Osteoblast (primary cell): Measurements from ENCODE around the gene PARD6G. TPM values are rescaled to one million over a fixed set of nuclear protein-coding genes. Genes with fewer than 3 reads are reported as not detected.

ENCODE experiments used
- DNase-seq: peaks from one replicate; pipeline ENCODE4 v3.0.0; 2011; ENCODE audit warnings: low spot score, mixed read lengths; ENCODE audit not compliant: insufficient read length; ENCODE audit errors: missing footprints
- H2AFZ ChIP-seq: 2 replicates; pipeline ENCODE4 v1.6.0; 2011; ENCODE audit warnings: mild to moderate bottlenecking, low read length
- H3K27ac ChIP-seq: 2 replicates; pipeline ENCODE4 v1.5.1; 2011; ENCODE audit warnings: mild to moderate bottlenecking, low read depth, low read length, moderate library complexity
- H3K27me3 ChIP-seq: 2 replicates; pipeline ENCODE4 v1.6.0; 2012; ENCODE audit warnings: mild to moderate bottlenecking, control low read depth, inconsistent platforms, low read length, moderate library complexity; ENCODE audit not compliant: insufficient read depth
- H3K36me3 ChIP-seq: 2 replicates; pipeline ENCODE4 v1.5.1; 2011; ENCODE audit warnings: mild to moderate bottlenecking, low read length, control low read depth, moderate library complexity; ENCODE audit not compliant: insufficient read depth
- H3K4me1 ChIP-seq: 2 replicates; pipeline ENCODE4 v1.5.1; 2011; ENCODE audit warnings: mild to moderate bottlenecking, low read length, control low read depth, moderate library complexity; ENCODE audit not compliant: insufficient read depth
- H3K4me2 ChIP-seq: 2 replicates; pipeline ENCODE4 v1.6.0; 2011; ENCODE audit warnings: mild to moderate bottlenecking, low read length; ENCODE audit not compliant: insufficient read depth
- H3K4me3 ChIP-seq: fragments of 200-600 bp; sonication (generic); 3 replicates; pipeline ENCODE4 v1.5.1; 2012; ENCODE audit warnings: mild to moderate bottlenecking, low read length, inconsistent platforms; ENCODE audit not compliant: insufficient read depth
- H3K79me2 ChIP-seq: 2 replicates; pipeline ENCODE4 v1.6.0; 2012; ENCODE audit warnings: mild to moderate bottlenecking, low read length, control low read depth, inconsistent platforms; ENCODE audit not compliant: insufficient read depth
- H3K9me3 ChIP-seq: 2 replicates; pipeline ENCODE4 v1.5.1; 2011; ENCODE audit warnings: low read depth, low read length, control low read depth
- H4K20me1 ChIP-seq: 2 replicates; pipeline ENCODE4 v1.6.0; 2012; ENCODE audit warnings: mild to moderate bottlenecking, low read length, control low read depth; ENCODE audit not compliant: insufficient read depth
- total RNA-seq: library from RNA; depleted of rRNA; stranded (reverse); fragments of >200 nt; gene quantifications from 2 replicates; pipeline ENCODE4 v1.2.3, GENCODE V29; 2012
- TF ChIP-seq, protein P1 (sequence below): IDR thresholded peaks from 2 replicates; pipeline ENCODE4 v1.5.1; 2011; ENCODE audit warnings: mild to moderate bottlenecking, low read depth, low read length, moderate library complexity; ENCODE audit errors: extremely low read depth

The PARD6G gene
- total RNA-seq, 1 donor = 2.2 TPM

DNA sequence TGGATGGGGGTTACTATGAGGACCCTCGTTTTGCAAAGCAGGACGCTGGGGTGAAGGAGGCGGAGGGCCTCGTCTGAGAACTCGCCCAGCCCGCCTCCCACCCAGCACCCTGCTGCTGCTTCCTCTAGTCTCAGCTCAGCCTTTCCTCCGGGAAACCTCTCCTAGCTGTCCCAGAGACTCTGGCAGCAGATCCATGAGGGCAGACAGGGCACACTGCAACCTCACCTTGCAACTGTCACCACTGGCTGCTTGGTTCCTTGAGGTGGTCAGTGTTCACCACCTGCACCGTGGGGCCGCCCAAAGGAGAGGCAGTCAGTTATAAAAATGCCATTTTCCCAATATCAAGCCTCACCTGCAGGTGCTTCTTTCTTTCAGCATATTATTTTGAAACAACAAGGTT lies 45.6 kb downstream of the PARD6G start:
- peaks cover 9% of the 10 kb centered on the region for H3K27me3 ChIP-seq
- no peak overlapping the region for H3K4me3 ChIP-seq
- peaks cover 8% of the 10 kb centered on the region for H3K4me1 ChIP-seq
- no peak for DNase-seq
- no peaks in the 10 kb centered on the region for H3K36me3 ChIP-seq
- no peaks in the 10 kb centered on the region for H4K20me1 ChIP-seq
- H2AFZ ChIP-seq = no peak overlapping the region
- TF ChIP-seq, protein P1, sequence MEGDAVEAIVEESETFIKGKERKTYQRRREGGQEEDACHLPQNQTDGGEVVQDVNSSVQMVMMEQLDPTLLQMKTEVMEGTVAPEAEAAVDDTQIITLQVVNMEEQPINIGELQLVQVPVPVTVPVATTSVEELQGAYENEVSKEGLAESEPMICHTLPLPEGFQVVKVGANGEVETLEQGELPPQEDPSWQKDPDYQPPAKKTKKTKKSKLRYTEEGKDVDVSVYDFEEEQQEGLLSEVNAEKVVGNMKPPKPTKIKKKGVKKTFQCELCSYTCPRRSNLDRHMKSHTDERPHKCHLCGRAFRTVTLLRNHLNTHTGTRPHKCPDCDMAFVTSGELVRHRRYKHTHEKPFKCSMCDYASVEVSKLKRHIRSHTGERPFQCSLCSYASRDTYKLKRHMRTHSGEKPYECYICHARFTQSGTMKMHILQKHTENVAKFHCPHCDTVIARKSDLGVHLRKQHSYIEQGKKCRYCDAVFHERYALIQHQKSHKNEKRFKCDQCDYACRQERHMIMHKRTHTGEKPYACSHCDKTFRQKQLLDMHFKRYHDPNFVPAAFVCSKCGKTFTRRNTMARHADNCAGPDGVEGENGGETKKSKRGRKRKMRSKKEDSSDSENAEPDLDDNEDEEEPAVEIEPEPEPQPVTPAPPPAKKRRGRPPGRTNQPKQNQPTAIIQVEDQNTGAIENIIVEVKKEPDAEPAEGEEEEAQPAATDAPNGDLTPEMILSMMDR = no peak
- H3K79me2 ChIP-seq = no peaks in the 10 kb centered on the region
- no peaks in the 10 kb centered on the region for H3K9me3 ChIP-seq
- H3K27ac ChIP-seq = no peak overlapping the region
- H3K4me2 ChIP-seq = no peak overlapping the region

DNA sequence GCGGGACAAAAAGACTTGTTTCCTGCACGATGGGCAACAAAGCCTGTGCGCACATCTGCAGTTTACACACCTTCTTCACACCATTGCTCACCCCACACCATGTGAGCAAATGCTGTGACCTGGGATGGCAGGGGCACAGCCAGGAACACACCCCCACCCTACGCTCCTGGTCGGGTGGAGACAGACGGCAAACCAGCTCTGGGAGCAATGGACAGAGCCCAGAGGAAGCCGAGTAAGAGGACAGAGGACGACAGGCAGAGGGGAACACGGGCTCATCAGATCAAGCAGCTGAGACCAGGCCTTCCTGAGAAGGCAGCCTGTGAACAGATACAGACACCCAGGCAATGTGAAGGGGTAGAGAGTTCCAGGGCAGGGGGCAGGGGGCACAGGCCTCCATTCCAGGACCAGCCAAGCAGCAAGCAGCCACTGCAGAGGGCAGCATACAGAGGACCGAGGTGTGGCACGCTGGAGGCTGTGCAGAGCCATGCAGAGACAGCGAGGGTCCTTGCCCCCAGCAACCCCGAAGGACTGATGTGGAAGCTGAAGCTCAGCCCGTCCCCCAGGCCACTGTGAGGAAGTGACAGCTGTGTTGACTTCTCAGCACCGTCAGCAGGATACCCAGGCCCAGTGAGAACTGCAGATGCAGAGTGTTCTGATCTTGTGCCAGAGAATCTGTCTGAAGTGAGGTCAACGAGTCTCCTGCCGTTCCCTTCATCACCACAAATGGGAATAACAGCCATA lies 46.2 kb downstream of the PARD6G start:
- Histone ChIP-seq H3K27ac (no peak overlapping the region), H3K36me3 (no peaks in the 10 kb centered on the region), H2AFZ (no peak overlapping the region), H3K4me1 (peaks cover 8% of the 10 kb centered on the region), H4K20me1 (no peaks in the 10 kb centered on the region), H3K4me3 (no peak overlapping the region), H3K9me3 (no peaks in the 10 kb centered on the region), H3K27me3 (peaks cover 9% of the 10 kb centered on the region), H3K4me2 (no peak overlapping the region), H3K79me2 (no peaks in the 10 kb centered on the region)
- TF ChIP-seq, protein P1 = no peak
- peak; percentile 25 for DNase-seq

DNA sequence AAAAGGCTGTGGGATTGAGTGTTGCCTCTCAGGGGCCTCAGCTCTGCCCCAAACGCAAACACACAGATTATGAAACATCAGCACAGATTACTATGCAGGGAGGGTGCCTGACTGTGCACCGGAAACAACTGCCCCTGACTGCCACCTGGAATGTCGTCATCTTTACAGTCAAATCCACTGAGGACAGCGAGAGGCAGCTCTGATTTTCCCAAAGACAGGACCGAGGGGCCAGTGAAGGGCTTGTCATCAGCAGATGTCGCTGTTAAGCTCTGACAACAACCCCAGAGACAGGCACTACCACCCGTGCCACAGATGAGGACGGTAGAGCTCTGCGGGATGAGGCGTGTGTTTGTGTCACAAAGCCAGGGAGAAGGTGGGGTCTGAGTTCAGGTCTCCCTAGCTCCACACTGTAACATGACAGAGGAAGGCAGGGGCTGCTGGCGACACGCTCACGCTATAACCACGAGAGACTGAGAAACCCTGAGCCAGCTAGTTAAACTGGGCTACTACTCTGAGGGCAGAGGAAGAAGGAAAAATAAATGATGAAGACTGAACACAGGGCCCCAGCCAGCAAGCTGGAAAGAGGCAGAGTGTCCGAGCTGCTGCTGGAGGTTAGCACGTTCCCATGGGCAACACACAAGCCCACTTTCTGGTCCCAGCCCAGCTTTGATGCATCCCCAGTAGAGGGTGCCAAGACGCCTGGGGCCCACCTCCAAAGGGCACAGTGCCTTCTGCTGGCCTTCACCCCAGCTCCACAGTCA lies 47.0 kb downstream of the PARD6G start:
- Histone ChIP-seq H3K9me3 (no peaks in the 10 kb centered on the region), H3K27me3 (peaks cover 9% of the 10 kb centered on the region), H3K4me2 (peak overlapping the region; percentile 58), H3K36me3 (no peaks in the 10 kb centered on the region), H3K79me2 (no peaks in the 10 kb centered on the region), H3K4me1 (peaks cover 8% of the 10 kb centered on the region), H4K20me1 (no peaks in the 10 kb centered on the region), H3K27ac (no peak overlapping the region), H3K4me3 (no peak overlapping the region), H2AFZ (peak overlapping the region; percentile 73)
- TF ChIP-seq, protein P1 = peak; percentile 42
- peak; percentile 69 for DNase-seq
